ENCODE measurements around the gene ATP10B.

GRCh38 chr5:160628619-160628968, 223.4 kb downstream of the ATP10B start:
- TF ChIP-seq, protein P1, sequence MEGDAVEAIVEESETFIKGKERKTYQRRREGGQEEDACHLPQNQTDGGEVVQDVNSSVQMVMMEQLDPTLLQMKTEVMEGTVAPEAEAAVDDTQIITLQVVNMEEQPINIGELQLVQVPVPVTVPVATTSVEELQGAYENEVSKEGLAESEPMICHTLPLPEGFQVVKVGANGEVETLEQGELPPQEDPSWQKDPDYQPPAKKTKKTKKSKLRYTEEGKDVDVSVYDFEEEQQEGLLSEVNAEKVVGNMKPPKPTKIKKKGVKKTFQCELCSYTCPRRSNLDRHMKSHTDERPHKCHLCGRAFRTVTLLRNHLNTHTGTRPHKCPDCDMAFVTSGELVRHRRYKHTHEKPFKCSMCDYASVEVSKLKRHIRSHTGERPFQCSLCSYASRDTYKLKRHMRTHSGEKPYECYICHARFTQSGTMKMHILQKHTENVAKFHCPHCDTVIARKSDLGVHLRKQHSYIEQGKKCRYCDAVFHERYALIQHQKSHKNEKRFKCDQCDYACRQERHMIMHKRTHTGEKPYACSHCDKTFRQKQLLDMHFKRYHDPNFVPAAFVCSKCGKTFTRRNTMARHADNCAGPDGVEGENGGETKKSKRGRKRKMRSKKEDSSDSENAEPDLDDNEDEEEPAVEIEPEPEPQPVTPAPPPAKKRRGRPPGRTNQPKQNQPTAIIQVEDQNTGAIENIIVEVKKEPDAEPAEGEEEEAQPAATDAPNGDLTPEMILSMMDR (IDR thresholded peaks at IDR 0.05; ENCODE audit: low read length), result no peak
- no peak for TF ChIP-seq EZH2 (IDR thresholded peaks at IDR 0.05; ENCODE audit: borderline replicate concordance, low read length)
